SH-SY5Y (cell line): ENCODE data around the gene PMS1.

ENCODE experiments used
- GATA2 ChIP-seq: IDR thresholded peaks from 2 replicates; pipeline ENCODE4 v1.6.1; 2011; ENCODE audit warnings: mild to moderate bottlenecking, low read depth, low read length
- GATA3 ChIP-seq: IDR thresholded peaks from 2 replicates; pipeline ENCODE4 v1.6.1; 2011; ENCODE audit warnings: low read depth, mild to moderate bottlenecking, low read length, moderate library complexity

DNA sequence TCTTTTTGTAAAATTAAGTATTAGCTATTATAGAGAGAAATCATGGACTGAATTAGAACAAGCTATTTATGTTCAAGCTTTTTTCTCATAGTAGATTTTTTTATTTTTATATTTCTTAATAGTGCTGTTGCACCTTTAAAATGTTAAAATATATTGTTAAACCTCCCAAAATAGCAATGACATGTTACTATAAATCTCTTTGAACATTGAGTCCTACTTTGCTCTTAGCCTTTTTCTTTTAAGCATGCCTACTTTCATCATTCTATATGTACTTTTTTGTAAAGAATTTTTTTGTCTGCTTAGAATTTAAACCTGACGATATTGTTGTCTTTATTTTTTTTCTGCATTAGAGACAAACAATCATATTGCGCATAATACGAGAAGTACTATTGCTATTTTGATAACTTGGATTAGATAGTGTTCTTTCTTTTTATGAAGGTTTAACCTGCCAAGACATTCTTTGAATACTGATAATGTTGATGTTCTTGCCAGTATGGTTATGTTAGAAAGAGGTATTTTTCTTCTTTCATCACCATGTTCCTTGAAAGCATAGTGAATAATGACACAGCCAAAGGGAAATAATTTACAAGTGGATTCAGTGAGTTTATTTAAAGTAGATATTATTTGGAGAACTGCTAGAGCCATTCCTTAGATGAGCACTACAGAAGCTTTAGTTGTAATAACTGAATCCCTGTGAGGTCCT lies 40.6 kb downstream of the PMS1 start:
- TF ChIP-seq GATA2 (no peak), GATA3 (no peak)
